Activated naive CD4-positive, alpha-beta T cell (primary cell): ENCODE measurements around the gene DNAJC7.
A peak's percentile ranks its signal among the peaks of the same experiment; 100 is the strongest.
"Not testable (repeated sequence)": the region's sequence is repeated elsewhere in the genome, so short reads cannot be mapped to it uniquely, and the experiment has no call there.

ENCODE experiments used
- DNase-seq, 4 experiments: peaks; one replicate each; lab custom pipeline; 2025; lab: John Stamatoyannopoulos, UW

The DNAJC7 gene

DNA sequence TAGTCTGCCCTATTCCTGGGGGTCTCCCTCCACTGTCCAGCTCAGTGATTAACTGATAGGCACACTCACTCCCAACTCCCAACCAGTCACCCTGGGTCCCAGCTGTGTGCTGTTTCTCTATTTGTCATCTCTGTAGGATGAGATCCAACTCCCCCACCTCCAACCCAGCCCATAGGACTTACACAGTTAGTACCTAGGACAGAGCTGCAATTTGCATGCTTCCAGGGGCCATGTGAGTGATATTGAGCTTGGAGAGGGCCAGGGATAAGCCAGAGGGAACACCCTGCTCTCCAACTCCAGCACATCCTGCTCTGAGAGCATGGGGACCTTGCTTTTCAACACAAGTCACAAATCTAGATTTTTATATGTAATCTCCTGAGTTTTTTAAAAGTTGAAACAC, 24.4 kb upstream of the DNAJC7 start:
- DNase-seq = no peak

DNA sequence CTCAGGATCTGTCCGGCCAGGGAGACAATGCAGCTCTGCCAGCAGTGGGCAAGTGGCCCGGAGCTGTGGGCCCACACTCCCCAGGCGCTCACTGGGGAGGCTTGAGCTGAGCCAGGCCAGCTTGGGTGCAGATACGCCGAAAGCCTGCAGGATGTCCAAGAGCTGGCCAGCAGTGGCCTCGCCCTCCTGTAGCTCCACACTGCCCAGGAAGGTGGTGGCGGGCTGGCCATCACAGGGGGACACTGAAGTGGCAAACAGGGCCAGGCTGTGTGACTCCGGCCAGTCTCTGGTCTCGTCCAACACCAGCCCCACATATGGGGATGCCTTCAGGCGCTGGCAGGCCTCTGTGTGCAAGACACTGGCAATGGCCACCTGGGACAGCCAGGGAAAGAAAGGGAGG, 23.6 kb upstream of the DNAJC7 start:
- no peak for DNase-seq

DNA sequence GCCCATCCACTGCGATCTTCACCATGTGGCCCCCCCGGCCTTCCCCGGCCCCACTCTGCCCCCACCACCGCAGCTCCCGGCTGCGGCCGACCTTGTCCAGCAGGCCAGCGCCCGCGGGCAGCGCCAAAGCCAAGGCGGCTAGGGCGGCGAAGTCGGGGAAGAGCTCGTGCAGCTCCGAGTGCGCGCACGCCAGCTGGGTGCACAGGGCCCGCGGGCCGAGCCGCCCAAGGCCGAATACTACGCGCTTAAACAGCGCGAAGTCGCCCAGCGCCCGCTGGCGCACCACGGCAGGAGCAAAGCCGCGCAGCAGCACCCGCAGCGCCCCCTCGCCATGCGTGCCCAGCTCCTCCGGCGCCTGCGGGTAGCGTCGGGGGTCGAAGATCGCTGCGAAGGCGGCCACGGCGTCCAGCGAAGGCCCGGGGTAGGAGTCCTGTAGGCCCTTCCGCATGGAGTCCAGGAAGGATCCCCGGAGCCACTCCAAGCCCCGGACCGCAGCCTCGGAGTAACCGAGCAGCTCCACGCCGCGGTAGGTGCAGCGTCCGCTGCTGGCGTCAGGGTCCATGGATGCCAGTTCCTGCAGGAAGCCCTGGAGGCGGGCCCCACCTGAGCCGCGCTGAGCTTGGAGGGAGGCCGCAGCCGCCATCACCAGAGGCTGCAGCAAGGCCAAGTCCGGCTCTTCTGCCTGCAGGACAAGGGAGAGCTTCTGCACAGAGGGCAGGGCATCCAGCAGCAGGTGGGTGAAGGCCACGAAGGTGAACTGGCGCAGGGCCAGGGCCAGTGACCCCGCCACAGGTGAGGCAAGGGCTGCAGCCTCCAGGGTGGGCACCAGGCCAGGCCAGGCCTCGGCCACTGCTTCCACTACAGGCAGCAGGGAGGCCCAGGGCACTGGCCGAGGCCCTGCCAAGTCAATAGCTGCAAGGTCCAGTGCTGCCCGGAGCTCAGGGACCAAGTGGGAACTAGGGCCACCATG, 22.8 kb upstream of the DNAJC7 start:
- no peak for DNase-seq

DNA sequence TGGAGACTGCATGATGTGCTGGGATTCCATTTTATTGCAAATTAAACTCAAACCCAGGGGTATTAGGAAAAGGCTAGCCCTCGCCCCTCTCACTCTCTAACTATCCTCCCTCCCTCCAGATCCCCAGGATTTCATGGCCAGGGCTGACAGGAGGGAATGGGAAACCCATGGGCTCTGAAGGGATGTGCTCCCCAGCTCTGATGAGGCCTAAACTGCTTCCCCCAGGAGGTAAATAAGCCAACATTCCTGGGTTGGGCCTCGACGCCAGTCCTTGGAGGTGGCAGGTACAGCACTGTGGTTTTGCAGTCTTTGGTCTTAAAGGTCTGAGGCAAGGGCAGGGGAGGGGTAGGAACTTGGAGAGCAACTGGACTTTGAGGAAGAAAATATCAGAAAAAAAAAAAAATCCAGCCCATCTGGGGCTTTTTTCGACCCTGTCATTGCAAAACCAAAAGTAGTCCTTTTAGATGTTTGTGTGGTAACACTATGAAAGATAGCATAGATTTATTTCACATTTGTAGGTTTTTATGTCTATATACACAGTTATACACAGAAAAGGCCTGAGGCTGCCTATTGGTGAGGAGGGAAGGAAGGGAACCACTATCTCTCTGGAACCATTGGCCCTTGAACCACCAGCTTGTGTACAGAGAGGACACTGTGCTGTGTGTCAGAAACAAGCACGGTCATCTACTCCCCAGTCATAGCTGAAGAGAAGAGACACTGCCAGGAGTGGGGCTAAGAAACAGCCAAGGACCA, 21.2 kb upstream of the DNAJC7 start:
- DNase-seq = no peak

DNA sequence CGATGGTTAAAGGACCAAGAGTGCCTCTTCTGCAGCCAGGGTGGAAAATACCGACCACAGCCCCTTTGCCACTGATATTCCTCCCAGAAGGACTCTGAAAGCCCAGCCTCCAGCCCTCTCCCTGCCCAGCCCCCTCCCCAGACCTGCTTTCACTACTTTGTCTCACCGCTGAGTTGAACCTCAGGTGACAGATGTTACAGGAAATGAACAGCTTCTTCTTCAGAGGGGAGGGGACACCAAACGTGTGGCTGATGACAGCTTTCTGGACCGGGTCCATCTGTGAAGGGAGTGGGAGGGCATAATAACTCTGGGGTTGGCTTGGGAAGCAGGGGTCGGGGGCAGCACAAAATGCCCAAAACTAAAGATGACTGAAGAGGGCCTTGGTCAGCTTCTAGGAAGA, 16.8 kb upstream of the DNAJC7 start:
- DNase-seq = no peak

GRCh38 chr17:42031584-42031983, 14.3 kb upstream of the DNAJC7 start:
- no peak for DNase-seq

DNA sequence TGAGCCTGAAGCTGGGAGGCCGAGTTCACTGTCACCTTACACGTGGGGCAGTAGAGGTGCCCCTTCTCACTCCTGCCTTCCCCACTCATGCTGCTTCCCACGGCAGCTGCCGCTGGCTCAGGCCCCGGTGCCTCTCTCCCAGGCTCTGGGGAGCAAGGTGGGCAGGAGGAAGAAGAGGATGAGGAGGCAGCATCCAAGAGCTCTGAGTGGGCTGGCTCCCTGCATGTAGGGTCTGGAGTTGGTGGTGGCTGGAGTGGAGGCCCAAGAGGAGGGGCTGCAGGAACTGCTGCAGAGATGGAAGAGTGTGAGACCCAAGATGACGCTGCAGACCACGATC, 11.5 kb upstream of the DNAJC7 start:
- no peak for DNase-seq

GRCh38 chr17:42027961-42028790, 10.9 kb upstream of the DNAJC7 start:
- no peak for DNase-seq

- DNase-seq = no peak
Measured at GRCh38 chr17:42027590-42027889, 10.3 kb upstream of the DNAJC7 start.

- DNase-seq = no peak
Measured at GRCh38 chr17:42026857-42027589, 9.8 kb upstream of the DNAJC7 start.

GRCh38 chr17:42025936-42026335, 8.7 kb upstream of the DNAJC7 start:
- no peak for DNase-seq

DNA sequence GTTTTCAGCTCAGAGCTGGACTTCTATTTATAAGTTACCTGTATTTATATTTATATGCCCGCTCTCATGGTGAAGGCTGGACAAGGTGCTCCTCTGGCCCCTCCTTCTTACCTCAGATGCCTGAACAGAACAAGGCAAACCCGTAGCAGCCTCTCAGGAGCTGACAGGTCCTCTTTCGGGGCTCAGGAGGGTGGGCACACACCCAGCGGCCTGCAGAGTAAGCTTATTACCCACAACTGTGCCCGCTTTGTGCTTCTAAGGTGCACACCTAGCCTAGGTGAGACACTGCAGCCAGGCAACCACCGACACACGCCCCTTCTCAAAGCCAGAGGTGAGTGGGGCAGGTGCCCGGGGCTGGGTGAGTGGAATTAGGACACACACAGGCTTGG, 7.9 kb upstream of the DNAJC7 start:
- no peak for DNase-seq

DNA sequence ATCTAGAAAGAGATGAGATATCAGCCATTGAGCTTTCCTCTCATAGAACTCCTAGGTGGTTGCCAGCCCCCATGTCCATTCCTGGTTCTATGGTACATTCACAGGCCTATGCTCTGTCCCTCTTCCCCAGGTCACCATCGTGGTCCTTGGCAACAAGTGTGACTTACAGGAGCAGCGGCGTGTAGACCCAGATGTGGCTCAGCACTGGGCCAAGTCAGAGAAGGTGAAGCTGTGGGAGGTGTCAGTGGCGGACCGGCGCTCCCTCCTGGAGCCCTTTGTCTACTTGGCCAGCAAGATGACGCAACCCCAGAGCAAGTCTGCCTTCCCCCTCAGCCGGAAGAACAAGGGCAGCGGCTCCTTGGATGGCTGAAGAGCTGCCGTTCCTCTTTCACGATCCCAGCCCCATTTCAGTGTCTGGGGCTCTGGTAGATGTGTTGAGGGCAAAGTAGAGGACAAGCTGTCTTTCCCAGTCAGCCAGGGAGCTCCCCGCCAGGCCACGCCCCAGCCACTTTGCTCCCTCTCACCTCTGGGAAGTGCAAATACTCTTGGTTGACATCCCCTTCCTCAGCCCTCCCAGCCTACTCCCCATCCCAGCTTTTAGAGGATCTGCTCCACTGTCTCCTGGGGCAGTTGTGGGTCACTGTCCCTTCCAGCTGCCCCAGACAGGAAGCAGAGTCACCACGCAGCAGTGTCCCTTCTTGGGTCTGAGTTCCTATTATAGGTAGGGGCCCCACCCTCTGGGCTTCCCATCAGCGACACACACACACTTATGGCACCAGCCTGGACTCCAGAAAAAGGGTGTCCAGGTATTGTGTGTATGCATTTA, 6.5 kb upstream of the DNAJC7 start:
- DNase-seq = no peak

DNA sequence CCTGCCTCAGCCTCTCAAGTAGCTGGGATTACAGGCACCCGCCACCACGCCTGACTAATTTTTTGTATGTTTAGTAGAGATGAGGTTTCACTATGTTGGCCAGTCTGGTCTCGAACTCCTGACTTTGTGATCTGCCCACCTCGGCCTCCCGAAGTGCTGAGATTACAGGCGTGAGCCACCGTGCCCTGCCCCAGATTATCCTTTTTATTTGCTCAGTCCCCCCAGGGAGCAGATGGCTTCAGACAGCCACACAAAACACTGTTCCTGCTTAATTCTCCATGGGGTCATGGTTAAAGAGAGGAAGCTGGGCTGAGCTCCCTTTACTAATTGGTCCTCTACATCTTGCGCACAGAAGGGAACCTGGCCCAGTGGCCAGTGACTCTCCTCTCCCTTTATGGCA, 3.6 kb upstream of the DNAJC7 start:
- not testable (repeated sequence) for DNase-seq

DNA sequence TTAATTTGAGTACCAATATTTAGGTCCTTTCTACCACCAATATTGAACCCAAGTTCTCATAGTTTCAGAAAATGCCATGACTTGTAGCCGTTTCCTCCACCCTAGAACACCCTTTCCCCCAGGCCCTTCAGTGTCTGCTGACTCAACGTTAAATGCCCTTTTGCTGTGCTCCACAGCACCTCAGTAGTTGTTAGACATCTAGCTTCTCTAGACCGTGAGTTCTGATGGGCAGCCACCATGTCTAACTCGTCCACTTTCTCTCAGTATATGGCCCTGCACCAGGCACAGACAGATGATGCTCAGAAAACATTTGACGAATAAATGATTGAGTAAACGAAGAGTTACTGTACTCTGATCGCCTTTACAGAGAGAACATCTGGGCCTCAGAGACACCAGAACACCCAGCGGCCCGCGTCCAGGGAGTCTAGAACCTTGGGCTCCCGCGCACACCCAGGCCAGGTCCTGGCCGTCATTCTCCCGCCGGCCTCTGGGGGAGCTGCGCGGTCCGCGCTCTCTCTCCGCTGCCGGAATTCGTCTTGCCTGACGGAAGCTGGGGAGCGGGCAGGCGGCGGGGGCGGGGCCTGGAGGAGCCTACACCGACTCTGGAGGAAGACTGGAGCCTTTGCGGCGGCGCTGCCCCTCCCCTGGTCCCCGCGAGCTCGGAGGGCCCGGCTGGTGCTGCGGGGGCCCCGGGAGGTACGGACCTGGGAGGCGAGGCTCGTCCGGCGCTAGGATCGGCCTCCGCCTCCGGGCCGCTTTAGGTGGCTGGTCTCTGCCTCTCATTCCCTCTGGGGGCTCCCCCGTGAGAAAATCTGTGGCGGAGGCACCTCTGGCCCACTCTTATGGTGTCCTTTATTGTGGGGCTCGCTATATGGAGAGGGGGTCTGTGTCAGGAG, 2.5 kb upstream of the DNAJC7 start, which contains the start of gene NKIRAS2:
NKIRAS2 (plus strand) TSS at position 582 of the 896 bp plus-strand sequence. CDS start 1,488 bp downstream, outside the sequence.
- peak; percentile 85 to 93 (median 88) for DNase-seq

- no peak for DNase-seq
Measured at GRCh38 chr17:42018988-42019387, 1.7 kb upstream of the DNAJC7 start.

- no peak for DNase-seq
Measured at GRCh38 chr17:42018339-42018738, 1.1 kb upstream of the DNAJC7 start.

GRCh38 chr17:42017866-42018200, 594 bp upstream of the DNAJC7 start:
- no peak for DNase-seq

GRCh38 chr17:42016411-42016831, 818 bp downstream of the DNAJC7 start:
- peak in 1 of 4 experiments; percentile 6 for DNase-seq

DNA sequence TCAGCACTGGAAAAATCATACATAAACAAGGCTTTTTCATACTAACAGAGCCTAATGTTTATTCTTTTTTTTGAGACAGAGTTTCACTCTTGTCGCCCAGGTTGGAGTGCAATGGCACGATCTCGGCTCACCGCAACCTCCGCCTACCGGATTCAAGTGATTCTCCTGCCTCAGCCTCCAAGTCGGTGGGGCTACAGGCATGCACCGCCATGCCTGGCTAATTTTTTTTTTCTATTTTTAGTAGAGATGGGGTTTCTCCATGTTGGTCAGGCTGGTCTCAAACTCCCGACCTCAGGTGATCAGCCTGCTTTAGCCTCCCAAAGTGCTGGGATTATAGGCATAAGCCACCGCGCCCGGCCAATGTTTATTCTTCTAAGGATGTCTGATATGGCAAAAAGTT, 3.5 kb downstream of the DNAJC7 start:
- DNase-seq = not testable (repeated sequence)
